ENCODE measurements around the gene DNAJC4.

The DNAJC4 gene

DNA sequence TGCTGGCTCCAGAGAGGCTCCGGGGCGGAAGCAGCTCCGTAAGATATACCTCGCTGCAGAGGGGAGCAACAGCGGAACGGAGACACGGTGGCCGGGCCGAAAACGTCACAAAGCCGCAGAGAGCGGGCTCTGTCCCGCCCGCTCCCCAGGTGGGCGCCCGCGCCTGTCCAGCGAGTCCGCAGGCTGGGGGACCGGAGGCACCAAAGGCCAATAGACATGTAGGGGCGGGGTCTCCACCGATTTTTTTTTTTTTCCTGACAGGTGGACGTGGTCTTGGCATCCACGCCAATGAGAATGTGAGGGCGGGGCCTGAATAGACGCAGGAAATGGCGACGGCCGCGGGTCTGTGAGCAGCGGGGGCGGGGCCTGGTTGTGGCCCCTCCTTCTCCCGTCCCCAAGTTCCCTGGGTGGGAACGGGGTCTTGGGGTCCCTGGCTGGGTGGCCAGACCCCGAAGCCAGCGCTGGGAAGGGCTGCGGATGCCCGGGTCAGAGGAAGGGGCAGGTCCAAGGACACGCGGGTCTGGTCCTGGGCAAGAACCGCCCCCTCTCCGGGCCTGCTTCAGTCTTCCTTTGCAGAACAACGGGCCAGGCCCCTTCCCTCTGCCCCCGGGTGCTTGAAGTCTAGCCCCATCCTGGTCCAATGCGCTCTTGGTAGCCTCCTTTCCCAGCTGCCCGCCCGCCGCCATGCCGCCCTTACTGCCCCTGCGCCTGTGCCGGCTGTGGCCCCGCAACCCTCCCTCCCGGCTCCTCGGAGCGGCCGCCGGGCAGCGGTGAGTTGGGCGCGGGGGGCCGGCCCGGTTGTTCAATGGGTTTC, at the start of gene DNAJC4:
TSS of gene DNAJC4 (plus strand) at position 378 of the 814 bp plus-strand sequence. CDS start at position 685, 307 bp downstream.
- peaks cover 25% of the 10 kb centered on the region for H3K4me1 ChIP-seq (ENCODE audit: control insufficient read depth, insufficient read depth, low read length)
- peak within 1 kb of the TSS; percentile 91 for H3K4me3 ChIP-seq (ENCODE audit: low read length)

DNA sequence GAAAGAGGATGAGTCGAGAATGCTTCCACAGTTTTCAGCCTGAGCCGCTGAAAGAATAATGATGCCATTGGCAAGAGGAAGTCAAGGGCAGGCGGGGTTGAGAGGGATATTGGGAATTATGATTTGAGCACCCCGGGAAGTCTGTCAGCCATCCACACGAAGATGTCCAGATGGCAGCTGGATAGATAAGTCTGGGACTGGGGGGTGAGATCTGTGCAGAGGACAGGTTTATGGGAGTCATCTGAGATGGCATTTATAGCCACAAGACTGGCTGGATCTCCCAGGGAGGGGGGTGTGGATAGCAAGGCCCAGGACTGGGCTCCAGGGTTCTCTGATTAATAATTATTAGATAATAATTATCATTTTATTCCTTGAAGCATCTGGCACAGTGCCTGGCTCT, 49.5 kb upstream of the DNAJC4 start:
- H3K9ac ChIP-seq (ENCODE audit: low read length) = no peak overlapping the region
- peaks cover 25% of the 10 kb centered on the region for H3K4me1 ChIP-seq (ENCODE audit: control insufficient read depth, insufficient read depth, low read length)
- H3K27ac ChIP-seq (ENCODE audit: low read depth, low read length) = peak overlapping the region; percentile 83
- peaks cover 1% of the 10 kb centered on the region for H3K27me3 ChIP-seq (ENCODE audit: control insufficient read depth, insufficient read depth, low read length)
- H3K4me3 ChIP-seq (ENCODE audit: low read length) = no peak overlapping the region
- no peaks in the 10 kb centered on the region for H3K36me3 ChIP-seq (ENCODE audit: control insufficient read depth, insufficient read depth, low read length)

More for the DNA sequence above, at the start of gene DNAJC4:
- H3K27ac ChIP-seq (ENCODE audit: low read depth, low read length) = peak within 1 kb of the TSS; percentile 93
- H3K27me3 ChIP-seq (ENCODE audit: control insufficient read depth, insufficient read depth, low read length) = no peaks in the 10 kb centered on the region
- H3K9ac ChIP-seq (ENCODE audit: low read length) = peak within 1 kb of the TSS; percentile 74
- H3K36me3 ChIP-seq (ENCODE audit: control insufficient read depth, insufficient read depth, low read length) = no peaks in the 10 kb centered on the region

- H3K36me3 ChIP-seq (ENCODE audit: control insufficient read depth, insufficient read depth, low read length) = no peaks in the 10 kb centered on the region
- peaks cover 1% of the 10 kb centered on the region for H3K27me3 ChIP-seq (ENCODE audit: control insufficient read depth, insufficient read depth, low read length)
- no peak overlapping the region for H3K4me3 ChIP-seq (ENCODE audit: low read length)
- H3K4me1 ChIP-seq (ENCODE audit: control insufficient read depth, insufficient read depth, low read length) = peaks cover 25% of the 10 kb centered on the region
- peak overlapping the region; percentile 17 for H3K9ac ChIP-seq (ENCODE audit: low read length)
- peak overlapping the region; percentile 83 for H3K27ac ChIP-seq (ENCODE audit: low read depth, low read length)
These were observed 48.6 kb upstream of the DNAJC4 start for GRCh38 chr11:64181506-64182411.

- peaks cover 1% of the 10 kb centered on the region for H3K27me3 ChIP-seq (ENCODE audit: control insufficient read depth, insufficient read depth, low read length)
- H3K4me3 ChIP-seq (ENCODE audit: low read length) = no peak overlapping the region
- H3K4me1 ChIP-seq (ENCODE audit: control insufficient read depth, insufficient read depth, low read length) = peaks cover 25% of the 10 kb centered on the region
- peak overlapping the region; percentile 41 for H3K27ac ChIP-seq (ENCODE audit: low read depth, low read length)
- no peak overlapping the region for H3K9ac ChIP-seq (ENCODE audit: low read length)
- H3K36me3 ChIP-seq (ENCODE audit: control insufficient read depth, insufficient read depth, low read length) = no peaks in the 10 kb centered on the region
These were observed 46.5 kb upstream of the DNAJC4 start for GRCh38 chr11:64183890-64184289.

DNA sequence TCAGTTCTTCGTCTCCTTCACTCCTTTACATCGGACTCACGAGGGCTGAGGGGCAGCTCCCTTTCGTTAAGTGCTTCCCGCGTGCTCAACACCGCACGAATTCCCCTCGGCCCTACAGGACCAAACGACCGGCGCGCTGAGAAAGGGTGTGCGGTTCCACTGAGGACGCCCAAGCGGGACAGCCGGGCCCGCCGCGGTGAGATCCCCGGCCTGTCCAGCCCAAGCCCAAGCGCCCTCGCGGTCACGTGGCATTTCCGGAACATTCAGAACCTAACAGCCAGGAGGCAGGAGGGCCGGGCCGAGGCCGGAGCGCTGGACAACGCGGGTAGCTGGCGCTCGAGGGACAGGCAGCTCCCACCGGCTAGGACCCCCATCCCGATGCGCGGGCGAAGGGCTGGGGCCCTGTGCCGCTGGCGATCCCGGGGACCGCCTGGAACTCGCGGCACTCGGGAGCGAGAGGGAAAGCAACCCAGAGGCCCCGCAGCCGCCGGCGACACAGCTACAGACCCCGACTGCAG, 45.1 kb upstream of the DNAJC4 start:
- Histone ChIP-seq H3K27me3 (ENCODE audit: control insufficient read depth, insufficient read depth, low read length) (peaks cover 1% of the 10 kb centered on the region), H3K4me3 (ENCODE audit: low read length) (peak overlapping the region; percentile 93), H3K4me1 (ENCODE audit: control insufficient read depth, insufficient read depth, low read length) (peaks cover 25% of the 10 kb centered on the region), H3K9ac (ENCODE audit: low read length) (peak overlapping the region; percentile 80), H3K36me3 (ENCODE audit: control insufficient read depth, insufficient read depth, low read length) (no peaks in the 10 kb centered on the region), H3K27ac (ENCODE audit: low read depth, low read length) (peak overlapping the region; percentile 90)

GRCh38 chr11:64185693-64186491, 44.5 kb upstream of the DNAJC4 start, which contains the start of gene STIP1:
TSS of gene STIP1 (plus strand) at chr11:64186171. CDS start at chr11:64186262, 91 bp downstream.
- H3K9ac ChIP-seq (ENCODE audit: low read length) = peak within 1 kb of the TSS; percentile 80
- peak within 1 kb of the TSS; percentile 93 for H3K4me3 ChIP-seq (ENCODE audit: low read length)
- peaks cover 20% of the 10 kb centered on the region for H3K4me1 ChIP-seq (ENCODE audit: control insufficient read depth, insufficient read depth, low read length)
- H3K36me3 ChIP-seq (ENCODE audit: control insufficient read depth, insufficient read depth, low read length) = no peaks in the 10 kb centered on the region
- H3K27me3 ChIP-seq (ENCODE audit: control insufficient read depth, insufficient read depth, low read length) = peaks cover 1% of the 10 kb centered on the region
- peak within 1 kb of the TSS; percentile 90 for H3K27ac ChIP-seq (ENCODE audit: low read depth, low read length)

DNA sequence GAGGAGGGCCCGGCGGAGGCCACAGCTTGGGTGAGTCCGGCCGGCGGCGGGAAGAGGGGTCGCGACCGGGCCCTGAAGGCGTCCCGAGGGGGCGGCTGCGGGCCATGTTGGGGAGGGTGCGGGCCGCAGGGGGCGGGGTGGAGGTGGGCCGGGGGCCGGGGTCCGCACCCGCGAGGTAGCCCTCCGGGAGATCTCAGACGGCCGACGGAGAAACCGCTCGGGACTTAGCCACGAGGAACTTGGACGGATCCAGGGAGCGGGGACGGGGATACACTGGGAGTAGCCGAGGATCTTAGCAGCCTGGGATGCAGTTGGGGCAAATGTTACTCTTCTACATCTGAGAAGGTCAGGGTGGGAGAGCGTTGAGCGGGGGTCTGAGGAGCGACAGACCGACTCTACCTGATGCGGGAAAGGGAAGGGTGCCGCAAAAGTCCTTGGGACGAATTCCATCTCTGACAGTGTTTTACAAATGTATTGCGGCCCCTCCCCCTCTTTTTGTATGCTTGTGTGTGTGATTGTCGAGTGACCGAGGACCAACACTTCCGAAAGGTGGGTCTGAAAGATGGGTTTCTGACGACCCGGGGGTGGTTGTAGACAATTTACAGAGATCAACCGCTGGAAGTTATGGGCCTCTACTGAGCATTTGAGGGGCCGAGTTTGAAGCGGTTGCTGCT, 43.7 kb upstream of the DNAJC4 start:
- H3K27ac ChIP-seq (ENCODE audit: low read depth, low read length) = peak overlapping the region; percentile 69

GRCh38 chr11:64192434-64192833, 37.9 kb upstream of the DNAJC4 start:
- Histone ChIP-seq H3K4me3 (ENCODE audit: low read length) (no peak overlapping the region), H3K36me3 (ENCODE audit: control insufficient read depth, insufficient read depth, low read length) (peaks cover 37% of the 10 kb centered on the region)

More for the DNA sequence above, 43.7 kb upstream of the DNAJC4 start:
- H3K9ac ChIP-seq (ENCODE audit: low read length) = no peak overlapping the region
- H3K4me3 ChIP-seq (ENCODE audit: low read length) = no peak overlapping the region
- H3K4me1 ChIP-seq (ENCODE audit: control insufficient read depth, insufficient read depth, low read length) = peaks cover 13% of the 10 kb centered on the region
- no peaks in the 10 kb centered on the region for H3K36me3 ChIP-seq (ENCODE audit: control insufficient read depth, insufficient read depth, low read length)
- H3K27me3 ChIP-seq (ENCODE audit: control insufficient read depth, insufficient read depth, low read length) = peaks cover 1% of the 10 kb centered on the region

DNA sequence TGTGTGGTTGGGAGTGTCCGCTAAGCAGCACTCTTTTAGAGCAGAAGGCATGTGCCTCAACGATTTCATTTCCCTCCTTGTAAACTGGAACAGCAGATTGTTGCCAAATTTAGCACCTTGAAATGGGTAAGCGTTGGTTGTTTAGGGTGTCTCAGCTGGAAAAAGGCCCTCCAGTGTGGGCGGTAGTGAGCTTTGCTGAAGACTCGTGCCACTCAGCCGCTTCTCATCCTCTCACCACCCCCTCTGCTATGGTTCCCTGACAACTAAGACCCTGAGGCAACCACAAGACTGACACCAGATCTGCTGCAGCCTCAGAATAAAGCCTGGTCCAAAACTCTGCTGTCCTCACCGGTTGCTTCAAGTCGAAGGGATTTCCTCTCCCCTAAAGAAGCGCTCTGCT, 33.7 kb upstream of the DNAJC4 start:
- H3K27ac ChIP-seq (ENCODE audit: low read depth, low read length) = no peak overlapping the region

More at GRCh38 chr11:64192434-64192833, 37.9 kb upstream of the DNAJC4 start:
- H3K27ac ChIP-seq (ENCODE audit: low read depth, low read length) = no peak overlapping the region
- no peaks in the 10 kb centered on the region for H3K4me1 ChIP-seq (ENCODE audit: control insufficient read depth, insufficient read depth, low read length)
- H3K9ac ChIP-seq (ENCODE audit: low read length) = no peak overlapping the region
- no peaks in the 10 kb centered on the region for H3K27me3 ChIP-seq (ENCODE audit: control insufficient read depth, insufficient read depth, low read length)

DNA sequence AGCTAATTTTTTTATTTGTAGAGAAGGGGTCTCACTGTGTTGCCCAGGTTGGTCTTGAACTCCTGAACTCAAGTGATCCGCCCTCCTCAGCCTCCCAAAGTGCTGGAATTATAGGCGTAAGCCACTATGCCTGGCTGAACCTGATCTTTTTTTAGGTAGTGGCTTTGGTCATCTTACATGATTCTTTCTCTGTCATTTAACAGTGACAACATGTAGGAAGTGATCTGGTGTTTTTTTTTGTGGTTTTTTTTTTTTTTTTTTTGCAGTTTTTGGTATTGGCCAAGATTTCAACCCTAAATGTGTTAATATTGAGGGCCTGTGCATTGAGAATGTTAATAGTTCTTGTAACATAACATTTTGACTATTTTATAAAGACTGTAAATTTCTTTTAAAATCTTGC, 31.8 kb upstream of the DNAJC4 start:
- Histone ChIP-seq H3K36me3 (ENCODE audit: control insufficient read depth, insufficient read depth, low read length) (peaks cover 52% of the 10 kb centered on the region), H3K4me1 (ENCODE audit: control insufficient read depth, insufficient read depth, low read length) (no peaks in the 10 kb centered on the region), H3K4me3 (ENCODE audit: low read length) (no peak overlapping the region), H3K27me3 (ENCODE audit: control insufficient read depth, insufficient read depth, low read length) (no peaks in the 10 kb centered on the region), H3K27ac (ENCODE audit: low read depth, low read length) (no peak overlapping the region), H3K9ac (ENCODE audit: low read length) (no peak overlapping the region)

More for the DNA sequence above, 33.7 kb upstream of the DNAJC4 start:
- H3K4me1 ChIP-seq (ENCODE audit: control insufficient read depth, insufficient read depth, low read length) = no peaks in the 10 kb centered on the region
- H3K36me3 ChIP-seq (ENCODE audit: control insufficient read depth, insufficient read depth, low read length) = peaks cover 47% of the 10 kb centered on the region
- no peak overlapping the region for H3K4me3 ChIP-seq (ENCODE audit: low read length)
- H3K27me3 ChIP-seq (ENCODE audit: control insufficient read depth, insufficient read depth, low read length) = no peaks in the 10 kb centered on the region
- no peak overlapping the region for H3K9ac ChIP-seq (ENCODE audit: low read length)

- peaks cover 3% of the 10 kb centered on the region for H3K4me1 ChIP-seq (ENCODE audit: control insufficient read depth, insufficient read depth, low read length)
- H3K27me3 ChIP-seq (ENCODE audit: control insufficient read depth, insufficient read depth, low read length) = no peaks in the 10 kb centered on the region
- peaks cover 37% of the 10 kb centered on the region for H3K36me3 ChIP-seq (ENCODE audit: control insufficient read depth, insufficient read depth, low read length)
- no peak overlapping the region for H3K27ac ChIP-seq (ENCODE audit: low read depth, low read length)
- no peak overlapping the region for H3K9ac ChIP-seq (ENCODE audit: low read length)
- no peak overlapping the region for H3K4me3 ChIP-seq (ENCODE audit: low read length)
These were observed 28.8 kb upstream of the DNAJC4 start for GRCh38 chr11:64201543-64201942.

All from rectal smooth muscle tissue (tissue), 1 donor.